IMR-90 (cell line): Measurements from ENCODE around the gene PCDHB1. TPM values are rescaled to one million over a fixed set of nuclear protein-coding genes. Genes with fewer than 3 reads are reported as not detected.
A peak's percentile ranks its signal among the peaks of the same experiment; 100 is the strongest.

Source experiments
- ATAC-seq: fragments of 200-7000 bp; cut with Tn5 transposase; 2 replicates; pipeline ENCODE4 v1.9.1; 2020; ENCODE audit warnings: low read depth, mild to moderate bottlenecking, moderate library complexity
- BruUV-seq: library from RNA; stranded (reverse); fragments of 400-500 nt; replicated peaks from 2 replicates; lab custom pipeline; 2021; lab: Mats Ljungman, UMichigan
- CTCF ChIA-PET: fragments of 300-600 bp; formaldehyde crosslinking; extraction: SDS; loops from one replicate; lab custom pipeline; 2021; ENCODE audit warnings: antibody characterized with exemption; lab: Yijun Ruan, JAX
- POLR2A ChIA-PET: fragments of 300-600 bp; sonication (Branson Sonifier 250); formaldehyde crosslinking; loops from one replicate; lab custom pipeline; 2022; ENCODE audit warnings: antibody characterized with exemption; ENCODE audit not compliant: unreplicated experiment; lab: Charles Lee
- DNase-seq: peaks from one replicate; pipeline ENCODE4 v3.0.0; 2013
- H2AFZ ChIP-seq: replicated peaks from 2 replicates; pipeline ENCODE3; 2013; ENCODE audit warnings: low read length, mild to moderate bottlenecking; ENCODE audit not compliant: poor library complexity
- H2AK5ac ChIP-seq: 2 replicates; pipeline ENCODE4 v1.6.1; 2013; ENCODE audit warnings: low read depth, low read length, inconsistent platforms
- H2AK9ac ChIP-seq: replicated peaks from 2 replicates; pipeline ENCODE3; 2013; ENCODE audit warnings: mild to moderate bottlenecking, low read depth, low read length, moderate library complexity; ENCODE audit not compliant: poor library complexity
- H2BK120ac ChIP-seq: 2 replicates; pipeline ENCODE4 v1.6.1; 2013; ENCODE audit warnings: low read depth, low read length, inconsistent platforms
- H2BK15ac ChIP-seq: 3 replicates; pipeline ENCODE4 v1.6.1; 2013; ENCODE audit warnings: low read depth, low read length, inconsistent platforms
- H2BK20ac ChIP-seq: 2 replicates; pipeline ENCODE4 v1.6.1; 2013; ENCODE audit warnings: low read depth, mild to moderate bottlenecking, inconsistent platforms, low read length, moderate library complexity
- H2BK5ac ChIP-seq: 2 replicates; pipeline ENCODE4 v1.6.1; 2013; ENCODE audit warnings: mild to moderate bottlenecking, low read depth, low read length, inconsistent platforms; ENCODE audit not compliant: poor library complexity, severe bottlenecking
- H3K14ac ChIP-seq: replicated peaks from 2 replicates; pipeline ENCODE4 v1.6.1; 2013; ENCODE audit warnings: low read depth, low read length, inconsistent platforms
- H3K18ac ChIP-seq: 2 replicates; pipeline ENCODE4 v1.6.1; 2013; ENCODE audit warnings: low read depth, low read length, control low read depth
- H3K23ac ChIP-seq: 2 replicates; pipeline ENCODE4 v1.6.1; 2013; ENCODE audit warnings: low read depth, low read length, inconsistent platforms
- H3K27ac ChIP-seq: 2 replicates; pipeline ENCODE4 v1.5.1; 2013; ENCODE audit warnings: mild to moderate bottlenecking, control low read depth, low read length; ENCODE audit not compliant: insufficient read depth
- H3K27me3 ChIP-seq: 2 replicates; pipeline ENCODE4 v1.6.1; 2013; ENCODE audit warnings: low read length; ENCODE audit not compliant: control insufficient read depth, insufficient read depth
- H3K36me3 ChIP-seq: 2 replicates; pipeline ENCODE4 v1.6.1; 2013; ENCODE audit warnings: low read length, mixed read lengths; ENCODE audit not compliant: control insufficient read depth, insufficient read depth
- H3K4ac ChIP-seq: 2 replicates; pipeline ENCODE4 v1.6.1; 2013; ENCODE audit warnings: low read depth, low read length, inconsistent platforms
- H3K4me1 ChIP-seq: 2 replicates; pipeline ENCODE4 v1.6.1; 2013; ENCODE audit warnings: low read length, mixed read lengths; ENCODE audit not compliant: control insufficient read depth, insufficient read depth
- H3K4me2 ChIP-seq: 2 replicates; pipeline ENCODE4 v1.6.1; 2013; ENCODE audit warnings: low read depth, mild to moderate bottlenecking, control low read depth, low read length, moderate library complexity
- H3K4me3 ChIP-seq: 2 replicates; pipeline ENCODE4 v1.5.1; 2013; ENCODE audit warnings: low read depth, mild to moderate bottlenecking, control low read depth, low read length, moderate library complexity; ENCODE audit not compliant: insufficient read depth
- H3K56ac ChIP-seq: 2 replicates; pipeline ENCODE4 v1.6.1; 2013; ENCODE audit warnings: low read length, inconsistent platforms; ENCODE audit not compliant: insufficient read depth; ENCODE audit errors: extremely low read depth
- H3K79me1 ChIP-seq, 2 experiments: 2 replicates each; pipeline ENCODE4 v1.6.1; 2013; ENCODE audit warnings: low read length in 2 of 2, inconsistent platforms in 1 of 2, low read depth in 1 of 2
- H3K9ac ChIP-seq: 2 replicates; pipeline ENCODE4 v1.6.1; 2013; ENCODE audit warnings: low read depth, low read length, control low read depth
- H3K9me1 ChIP-seq: 2 replicates; pipeline ENCODE4 v1.6.1; 2013; ENCODE audit warnings: low read length, inconsistent platforms; ENCODE audit not compliant: insufficient read depth
- H3K9me3 ChIP-seq: 2 replicates; pipeline ENCODE4 v1.6.1; 2013; ENCODE audit warnings: low read length; ENCODE audit not compliant: control insufficient read depth, insufficient read depth
- H4K20me1 ChIP-seq: 2 replicates; pipeline ENCODE4 v1.6.1; 2013; ENCODE audit warnings: low read length, inconsistent platforms; ENCODE audit not compliant: insufficient read depth
- H4K5ac ChIP-seq: 2 replicates; pipeline ENCODE4 v1.6.1; 2013; ENCODE audit warnings: mild to moderate bottlenecking, low read depth, low read length, control low read depth
- H4K8ac ChIP-seq, 2 experiments: 2 replicates each; pipeline ENCODE4 v1.6.1; 2013; ENCODE audit warnings: low read depth in 2 of 2, low read length in 2 of 2, control low read depth in 1 of 2, inconsistent platforms in 1 of 2
- H4K91ac ChIP-seq: 2 replicates; pipeline ENCODE4 v1.6.1; 2013; ENCODE audit warnings: low read depth, low read length, inconsistent platforms; ENCODE audit not compliant: insufficient read depth
- RFX5 ChIP-seq: IDR thresholded peaks from 2 replicates; pipeline ENCODE4 v1.8.0; 2012; ENCODE audit warnings: low read depth, mild to moderate bottlenecking, low read length, moderate library complexity
- WGBS, 2 experiments: methylation state at CpG; one replicate each; pipeline versions ENCODE4 v1.1.5 to v1.1.7; 2013; ENCODE audit warnings: missing lambda C conversion rate in 2 of 2; ENCODE audit not compliant: insufficient read length in 1 of 2; ENCODE audit errors: extremely low coverage in 2 of 2; 5-methylcytosine and 5-hydroxymethylcytosine counted together
- dilution Hi-C: fragments of 300-500 bp; cut with HindIII; formaldehyde crosslinking; loops from one replicate; pipeline ENCODE4 v1.14.3; 2018; ENCODE audit warnings: low sequenced_read_pairs; ENCODE audit not compliant: unreplicated experiment
- in situ Hi-C: fragments of 300-500 bp; cut with MboI; formaldehyde crosslinking; loops from 3 replicates; pipeline ENCODE4 v1.14.3; 2019; ENCODE audit warnings: low sequenced_read_pairs, inconsistent platforms, mixed read lengths
- intact Hi-C: fragments of 100-400 bp; cut with micrococcal nuclease; formaldehyde crosslinking; loops from 2 replicates; pipeline ENCODE4 v1.10.0; 2022
- polyA plus RNA-seq, 3 experiments: library from polyadenylated mRNA; depleted of rRNA; stranded (reverse); fragments of >200 nt; gene quantifications; 2 replicates each; pipeline ENCODE4 v1.2.3, GENCODE V29; 2012; ENCODE audit warnings: low replicate concordance in 1 of 3
- total RNA-seq: library from RNA; depleted of rRNA; stranded (reverse); fragments of >200 nt; gene quantifications from 2 replicates; pipeline ENCODE4 v1.2.3, GENCODE V29; 2012
- TF ChIP-seq, protein P1 (sequence below): conservative IDR thresholded peaks from 2 replicates; pipeline ENCODE4 v1.5.1; 2012; ENCODE audit warnings: mild to moderate bottlenecking, low read depth, low read length, improper control_type of control experiment

The PCDHB1 gene
- total and polyA plus RNA-seq, 2 of the 4 experiments (the other 2 are of a cell fraction), result not detected

GRCh38 chr5:141094481-141095262 is 43.5 kb downstream of the PCDHB1 start, which contains the start of gene PCDHB2:
PCDHB2 (plus strand) TSS chr5:141094615; CDS start chr5:141094791, 176 bp downstream.
- H3K9ac ChIP-seq, result peak within 1 kb of the TSS; percentile 92
- no peak within 1 kb of the TSS for H2BK5ac ChIP-seq
- ATAC-seq (peak; percentile 53), DNase-seq (peak; percentile 14)
- H3K4me1 ChIP-seq, result no peaks in the 10 kb centered on the region
- H2AK9ac ChIP-seq, result no peak within 1 kb of the TSS
- no peak within 1 kb of the TSS for H2AK5ac ChIP-seq
- no peak within 1 kb of the TSS for H3K4ac ChIP-seq
- WGBS, 2 experiments, result 15% methylated on average over 7 of the region's 29 CpGs; no CpG with 5 or more reads in 1 of the 2 experiments
- H3K9me1 ChIP-seq, result no peaks in the 10 kb centered on the region
- peak within 1 kb of the TSS; percentile 18 for H2AFZ ChIP-seq
- no peak within 1 kb of the TSS for H2BK15ac ChIP-seq
- no peak within 1 kb of the TSS for H3K23ac ChIP-seq
- H3K79me1 ChIP-seq, result no peaks in the 10 kb centered on the region
- peak within 1 kb of the TSS; percentile 74; the same call in 1 of the 2 replicates for H3K27ac ChIP-seq
- H3K56ac ChIP-seq, result 0 out of 2 replicates have a peak within 1 kb of the TSS, but pooled peaks have one; percentile 19
- no peak within 1 kb of the TSS for H4K91ac ChIP-seq
- BruUV-seq, result no TSS peak
- peak within 1 kb of the TSS; percentile 86 for H3K4me3 ChIP-seq
- in situ Hi-C loops (no loop called here), intact Hi-C loops (loop anchor here (5.0 kb wide), 1 partner anchor 468 kb away; no protein-coding TSS in a partner anchor), dilution Hi-C loops (no loop called here)
- peaks cover 9% of the 10 kb centered on the region for H3K9me3 ChIP-seq
- no peaks in the 10 kb centered on the region for H4K20me1 ChIP-seq
- no peaks in the 10 kb centered on the region for H3K27me3 ChIP-seq
- no peak within 1 kb of the TSS for H2BK20ac ChIP-seq
- H4K5ac ChIP-seq, result peak within 1 kb of the TSS; percentile 36
- peak within 1 kb of the TSS; percentile 52 for H3K18ac ChIP-seq
- no peak within 1 kb of the TSS for H4K8ac ChIP-seq
- no peak within 1 kb of the TSS for H2BK120ac ChIP-seq
- H3K4me2 ChIP-seq, result peak within 1 kb of the TSS; percentile 45
- H3K36me3 ChIP-seq, result no peaks in the 10 kb centered on the region
- H3K14ac ChIP-seq, result no peak within 1 kb of the TSS
- CTCF ChIA-PET, result interaction anchor here (0.6 to 1.2 kb wide), 2 partner anchors 11 to 104 kb away, joined by 3 to 4 read pairs; no protein-coding TSS in a partner anchor
- POLR2A ChIA-PET, result no interaction called here
- no peak for TF ChIP-seq RFX5
- TF ChIP-seq, protein P1, sequence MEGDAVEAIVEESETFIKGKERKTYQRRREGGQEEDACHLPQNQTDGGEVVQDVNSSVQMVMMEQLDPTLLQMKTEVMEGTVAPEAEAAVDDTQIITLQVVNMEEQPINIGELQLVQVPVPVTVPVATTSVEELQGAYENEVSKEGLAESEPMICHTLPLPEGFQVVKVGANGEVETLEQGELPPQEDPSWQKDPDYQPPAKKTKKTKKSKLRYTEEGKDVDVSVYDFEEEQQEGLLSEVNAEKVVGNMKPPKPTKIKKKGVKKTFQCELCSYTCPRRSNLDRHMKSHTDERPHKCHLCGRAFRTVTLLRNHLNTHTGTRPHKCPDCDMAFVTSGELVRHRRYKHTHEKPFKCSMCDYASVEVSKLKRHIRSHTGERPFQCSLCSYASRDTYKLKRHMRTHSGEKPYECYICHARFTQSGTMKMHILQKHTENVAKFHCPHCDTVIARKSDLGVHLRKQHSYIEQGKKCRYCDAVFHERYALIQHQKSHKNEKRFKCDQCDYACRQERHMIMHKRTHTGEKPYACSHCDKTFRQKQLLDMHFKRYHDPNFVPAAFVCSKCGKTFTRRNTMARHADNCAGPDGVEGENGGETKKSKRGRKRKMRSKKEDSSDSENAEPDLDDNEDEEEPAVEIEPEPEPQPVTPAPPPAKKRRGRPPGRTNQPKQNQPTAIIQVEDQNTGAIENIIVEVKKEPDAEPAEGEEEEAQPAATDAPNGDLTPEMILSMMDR, result peak; percentile 29
